ENCODE results near the gene GPR33.
A peak's percentile ranks its signal among the peaks of the same experiment; 100 is the strongest.

GPR33 gene

DNA sequence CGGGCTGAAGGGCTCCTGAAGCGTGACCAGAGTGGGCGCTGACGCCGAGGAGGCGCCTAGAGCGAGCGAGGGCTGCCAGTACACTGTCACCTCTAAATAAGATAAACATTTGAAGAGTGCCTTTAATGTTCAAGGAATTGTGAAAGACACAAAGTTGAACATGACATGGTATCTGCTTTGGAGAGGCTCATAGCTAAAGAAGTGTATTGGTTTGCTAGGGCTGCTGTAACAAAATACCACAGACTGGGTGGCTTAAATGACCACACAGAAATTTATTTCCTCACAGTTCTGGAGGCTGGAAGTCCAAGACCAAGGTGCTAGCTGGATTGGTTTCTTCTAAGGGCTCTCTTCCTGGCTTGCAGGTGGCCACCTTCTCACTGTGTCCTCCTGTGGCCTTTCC is 39.7 kb upstream of the GPR33 start:
- Histone ChIP-seq H3K4me3 (ENCODE audit: low read depth, low read length) (no peak overlapping the region), H4K12ac (ENCODE audit: low read depth, low read length) (no peak overlapping the region), H3K36me3 (ENCODE audit: control insufficient read depth in 1 of 2, insufficient read depth in 2 of 2, low read length in 2 of 2) (no peaks in the 10 kb centered on the region), H3K4me1 (ENCODE audit: control insufficient read depth in 1 of 2, insufficient read depth in 2 of 2, low read length in 2 of 2) (no peaks in the 10 kb centered on the region), H3K18ac (ENCODE audit: low read length) (no peak overlapping the region), H3K79me2 (ENCODE audit: control insufficient read depth, insufficient read depth, low read length, poor library complexity) (no peaks in the 10 kb centered on the region), H3K9ac (ENCODE audit: low read length) (no peak overlapping the region), H3K4me2 (ENCODE audit: low read length) (no peak overlapping the region), H3K79me1 (ENCODE audit: low read length) (no peaks in the 10 kb centered on the region), H3K27ac (ENCODE audit: low read depth, low read length) (no peak overlapping the region), H2BK5ac (ENCODE audit: low read depth, low read length, poor library complexity) (no peak overlapping the region), H2AFZ (ENCODE audit: insufficient read depth, low read length, poor library complexity) (no peak overlapping the region), H2AK5ac (ENCODE audit: low read length) (no peak overlapping the region), H4K91ac (ENCODE audit: low read depth, low read length) (no peak overlapping the region), H3K27me3 (ENCODE audit: insufficient read depth, low read length) (no peaks in the 10 kb centered on the region), H2BK12ac (ENCODE audit: low read length) (no peak overlapping the region), H3K23ac (ENCODE audit: low read length) (no peak overlapping the region), H3K9me3 (ENCODE audit: insufficient read depth, low read depth, low read length) (no peaks in the 10 kb centered on the region), H4K8ac (ENCODE audit: low read depth, low read length) (no peak overlapping the region), H3K14ac (ENCODE audit: low read length) (no peak overlapping the region), H2BK120ac (ENCODE audit: insufficient read depth, low read length, poor library complexity) (no peak overlapping the region), H3K4ac (ENCODE audit: low read depth, low read length) (no peak overlapping the region)
- WGBS (ENCODE audit: extremely low coverage, insufficient coverage, insufficient read length) = no CpG with 5 or more reads among the region's 8 CpGs
- no peak for DNase-seq

GRCh38 chr14:31527087-31527486 is 39.2 kb upstream of the GPR33 start:
- H4K91ac ChIP-seq (ENCODE audit: low read depth, low read length) = no peak overlapping the region
- no peak overlapping the region for H3K4me2 ChIP-seq (ENCODE audit: low read length)
- no peak overlapping the region for H3K4ac ChIP-seq (ENCODE audit: low read depth, low read length)
- no CpG with 5 or more reads among the region's 33 CpGs for WGBS (ENCODE audit: extremely low coverage, insufficient coverage, insufficient read length)
- no peaks in the 10 kb centered on the region for H3K79me2 ChIP-seq (ENCODE audit: control insufficient read depth, insufficient read depth, low read length, poor library complexity)
- no peak for DNase-seq
- no peak overlapping the region for H4K12ac ChIP-seq (ENCODE audit: low read depth, low read length)
- H3K4me1 ChIP-seq (ENCODE audit: control insufficient read depth in 1 of 2, insufficient read depth in 2 of 2, low read length in 2 of 2) = no peaks in the 10 kb centered on the region
- H3K23ac ChIP-seq (ENCODE audit: low read length) = no peak overlapping the region
- H3K9ac ChIP-seq (ENCODE audit: low read length) = no peak overlapping the region
- no peak overlapping the region for H3K4me3 ChIP-seq (ENCODE audit: low read depth, low read length)
- H3K36me3 ChIP-seq (ENCODE audit: control insufficient read depth in 1 of 2, insufficient read depth in 2 of 2, low read length in 2 of 2) = no peaks in the 10 kb centered on the region
- H3K27ac ChIP-seq (ENCODE audit: low read depth, low read length) = no peak overlapping the region
- H3K14ac ChIP-seq (ENCODE audit: low read length) = no peak overlapping the region
- no peaks in the 10 kb centered on the region for H3K79me1 ChIP-seq (ENCODE audit: low read length)
- H3K9me3 ChIP-seq (ENCODE audit: insufficient read depth, low read depth, low read length) = no peaks in the 10 kb centered on the region
- no peak overlapping the region for H2AFZ ChIP-seq (ENCODE audit: insufficient read depth, low read length, poor library complexity)
- no peaks in the 10 kb centered on the region for H3K27me3 ChIP-seq (ENCODE audit: insufficient read depth, low read length)
- no peak overlapping the region for H3K18ac ChIP-seq (ENCODE audit: low read length)
- H2BK5ac ChIP-seq (ENCODE audit: low read depth, low read length, poor library complexity) = no peak overlapping the region
- no peak overlapping the region for H2AK5ac ChIP-seq (ENCODE audit: low read length)
- H2BK120ac ChIP-seq (ENCODE audit: insufficient read depth, low read length, poor library complexity) = no peak overlapping the region
- H4K8ac ChIP-seq (ENCODE audit: low read depth, low read length) = no peak overlapping the region
- no peak overlapping the region for H2BK12ac ChIP-seq (ENCODE audit: low read length)

- Histone ChIP-seq H3K36me3 (ENCODE audit: control insufficient read depth in 1 of 2, insufficient read depth in 2 of 2, low read length in 2 of 2) (no peaks in the 10 kb centered on the region), H4K12ac (ENCODE audit: low read depth, low read length) (no peak overlapping the region), H3K4me3 (ENCODE audit: low read depth, low read length) (no peak overlapping the region), H2AK5ac (ENCODE audit: low read length) (no peak overlapping the region), H2BK5ac (ENCODE audit: low read depth, low read length, poor library complexity) (no peak overlapping the region), H4K8ac (ENCODE audit: low read depth, low read length) (no peak overlapping the region), H3K9me3 (ENCODE audit: insufficient read depth, low read depth, low read length) (no peaks in the 10 kb centered on the region), H2BK120ac (ENCODE audit: insufficient read depth, low read length, poor library complexity) (no peak overlapping the region), H3K18ac (ENCODE audit: low read length) (no peak overlapping the region), H3K4me1 (ENCODE audit: control insufficient read depth in 1 of 2, insufficient read depth in 2 of 2, low read length in 2 of 2) (no peaks in the 10 kb centered on the region), H3K79me2 (ENCODE audit: control insufficient read depth, insufficient read depth, low read length, poor library complexity) (no peaks in the 10 kb centered on the region), H3K23ac (ENCODE audit: low read length) (no peak overlapping the region), H3K14ac (ENCODE audit: low read length) (no peak overlapping the region), H3K79me1 (ENCODE audit: low read length) (no peaks in the 10 kb centered on the region), H3K27me3 (ENCODE audit: insufficient read depth, low read length) (no peaks in the 10 kb centered on the region), H2BK12ac (ENCODE audit: low read length) (no peak overlapping the region), H3K9ac (ENCODE audit: low read length) (no peak overlapping the region), H3K4ac (ENCODE audit: low read depth, low read length) (no peak overlapping the region), H3K4me2 (ENCODE audit: low read length) (no peak overlapping the region), H2AFZ (ENCODE audit: insufficient read depth, low read length, poor library complexity) (no peak overlapping the region), H3K27ac (ENCODE audit: low read depth, low read length) (no peak overlapping the region), H4K91ac (ENCODE audit: low read depth, low read length) (no peak overlapping the region)
- WGBS (ENCODE audit: extremely low coverage, insufficient coverage, insufficient read length) = no CpG with 5 or more reads among the region's 1 CpG
- no peak for DNase-seq
Measured at GRCh38 chr14:31510855-31511254, 23.0 kb upstream of the GPR33 start.

- no peaks in the 10 kb centered on the region for H3K4me1 ChIP-seq (ENCODE audit: control insufficient read depth in 1 of 2, insufficient read depth in 2 of 2, low read length in 2 of 2)
- H3K4me2 ChIP-seq (ENCODE audit: low read length) = no peak overlapping the region
- no peak overlapping the region for H3K18ac ChIP-seq (ENCODE audit: low read length)
- H2BK120ac ChIP-seq (ENCODE audit: insufficient read depth, low read length, poor library complexity) = no peak overlapping the region
- H3K27me3 ChIP-seq (ENCODE audit: insufficient read depth, low read length) = no peaks in the 10 kb centered on the region
- H3K79me1 ChIP-seq (ENCODE audit: low read length) = no peaks in the 10 kb centered on the region
- no peak overlapping the region for H3K23ac ChIP-seq (ENCODE audit: low read length)
- no peaks in the 10 kb centered on the region for H3K36me3 ChIP-seq (ENCODE audit: control insufficient read depth in 1 of 2, insufficient read depth in 2 of 2, low read length in 2 of 2)
- no peak overlapping the region for H3K14ac ChIP-seq (ENCODE audit: low read length)
- no peak overlapping the region for H3K4ac ChIP-seq (ENCODE audit: low read depth, low read length)
- peak in 1 of 2 donors; percentile 51 for DNase-seq
- no peak overlapping the region for H2AK5ac ChIP-seq (ENCODE audit: low read length)
- H3K27ac ChIP-seq (ENCODE audit: low read depth, low read length) = no peak overlapping the region
- H4K8ac ChIP-seq (ENCODE audit: low read depth, low read length) = no peak overlapping the region
- H4K91ac ChIP-seq (ENCODE audit: low read depth, low read length) = no peak overlapping the region
- H2BK5ac ChIP-seq (ENCODE audit: low read depth, low read length, poor library complexity) = no peak overlapping the region
- H3K9me3 ChIP-seq (ENCODE audit: insufficient read depth, low read depth, low read length) = no peaks in the 10 kb centered on the region
- no peak overlapping the region for H2BK12ac ChIP-seq (ENCODE audit: low read length)
- H2AFZ ChIP-seq (ENCODE audit: insufficient read depth, low read length, poor library complexity) = no peak overlapping the region
- no peak overlapping the region for H3K4me3 ChIP-seq (ENCODE audit: low read depth, low read length)
- H3K79me2 ChIP-seq (ENCODE audit: control insufficient read depth, insufficient read depth, low read length, poor library complexity) = no peaks in the 10 kb centered on the region
- H3K9ac ChIP-seq (ENCODE audit: low read length) = no peak overlapping the region
- H4K12ac ChIP-seq (ENCODE audit: low read depth, low read length) = no peak overlapping the region
Measured at GRCh38 chr14:31510222-31510621, 22.4 kb upstream of the GPR33 start.
